B cell (primary cell): Measurements from ENCODE around the gene DIP2A. TPM values are rescaled to one million over a fixed set of nuclear protein-coding genes. Genes with fewer than 3 reads are reported as not detected.

Experiments used
- ATAC-seq: fragments of 200-7000 bp; cut with Tn5 transposase; one replicate; pipeline ENCODE4 v1.10.0; 2021; ENCODE audit warnings: low read depth, mild to moderate bottlenecking, moderate number of reproducible peaks, moderate library complexity
- CTCF ChIA-PET: fragments of 350-600 bp; sonication (Branson Sonifier 250); formaldehyde crosslinking; loops from one replicate; lab custom pipeline; 2021; ENCODE audit warnings: antibody characterized with exemption, inconsistent platforms; lab: Charles Lee
- POLR2A ChIA-PET: fragments of 350-600 bp; sonication (Branson Sonifier 250); formaldehyde crosslinking; loops from one replicate; lab custom pipeline; 2021; ENCODE audit warnings: antibody characterized with exemption; lab: Charles Lee
- DNase-seq: peaks from one replicate; pipeline ENCODE4 v3.0.0; 2013
- H2AFZ ChIP-seq: 2 replicates; pipeline ENCODE4 v1.6.1; 2012; ENCODE audit warnings: mild to moderate bottlenecking, low read depth, low read length; ENCODE audit not compliant: insufficient read depth, poor library complexity, severe bottlenecking
- H3K27ac ChIP-seq, 2 donors: 1 replicate in 1 of 2; 2 replicates in 1 of 2; pipeline ENCODE4 v1.5.1; 2012 to 2013; ENCODE audit warnings: low read length in 2 of 2, mild to moderate bottlenecking in 2 of 2, moderate library complexity in 1 of 2
- H3K27me3 ChIP-seq, 4 experiments: fragments of 200-600 bp in 1 of 4; sonication (generic) in 1 of 4; replicated peaks in 1 of 4; 1 replicate in 2 of 4; 2 replicates in 2 of 4; pipeline versions ENCODE4 v1.6.1 to v1.7.0; 2013 to 2016; ENCODE audit warnings: low read length in 3 of 4, mild to moderate bottlenecking in 2 of 4, mixed read lengths in 1 of 4, moderate library complexity in 1 of 4; ENCODE audit not compliant: insufficient read depth in 4 of 4, control insufficient read depth in 3 of 4; ENCODE audit errors: control extremely low read depth in 1 of 4
- H3K36me3 ChIP-seq, 2 experiments: replicated peaks in 1 of 2; 1 replicate in 1 of 2; 2 replicates in 1 of 2; pipeline versions ENCODE4 v1.6.1 to v1.7.1; 2013; ENCODE audit warnings: low read length in 1 of 2; ENCODE audit not compliant: insufficient read depth in 2 of 2, control insufficient read depth in 1 of 2; ENCODE audit errors: control extremely low read depth in 1 of 2, extremely low read depth in 1 of 2
- H3K4me1 ChIP-seq, 2 donors: fragments of 200-600 bp in 1 of 2; sonication (generic) in 1 of 2; 1 replicate in 1 of 2; 2 replicates in 1 of 2; pipeline versions ENCODE4 v1.5.1 to v1.6.1; 2013 to 2017; ENCODE audit warnings: low read length in 2 of 2; ENCODE audit not compliant: control insufficient read depth in 2 of 2, insufficient read depth in 2 of 2
- H3K4me2 ChIP-seq: replicated peaks from 2 replicates; pipeline ENCODE3; 2012; ENCODE audit warnings: mild to moderate bottlenecking, low read depth, low read length; ENCODE audit not compliant: poor library complexity, severe bottlenecking
- H3K4me3 ChIP-seq, 5 experiments: fragments of 200-600 bp in 1 of 5; sonication (generic) in 1 of 5; 1 replicate in 3 of 5; 2 replicates in 2 of 5; pipeline versions ENCODE4 v1.5.1 to v1.7.0; 2011 to 2016; ENCODE audit warnings: low read length in 4 of 5, mild to moderate bottlenecking in 4 of 5, low read depth in 2 of 5, control low read depth in 1 of 5, moderate library complexity in 1 of 5; ENCODE audit not compliant: insufficient read depth in 1 of 5; ENCODE audit errors: control extremely low read depth in 1 of 5, extremely low read depth in 1 of 5
- H3K79me2 ChIP-seq: fragments of 200-600 bp; sonication (generic); one replicate; pipeline ENCODE4 v1.6.0; 2016; ENCODE audit warnings: low read length; ENCODE audit not compliant: control insufficient read depth, insufficient read depth
- H3K9ac ChIP-seq: fragments of 200-600 bp; sonication (generic); 2 replicates; pipeline ENCODE4 v1.6.1; 2017; ENCODE audit warnings: mild to moderate bottlenecking, low read length, moderate library complexity
- H3K9me3 ChIP-seq, 3 donors: one replicate each; pipeline versions ENCODE4 v1.6.1 to v1.7.1; 2013; ENCODE audit warnings: low read length in 2 of 3; ENCODE audit not compliant: control insufficient read depth in 2 of 3, insufficient read depth in 1 of 3; ENCODE audit errors: control extremely low read depth in 1 of 3
- H4K20me1 ChIP-seq: 2 replicates; pipeline ENCODE4 v1.6.0; 2012; ENCODE audit warnings: mild to moderate bottlenecking, low read length; ENCODE audit not compliant: insufficient read depth, control insufficient read depth, poor library complexity, severe bottlenecking
- H3K27ac Mint-ChIP-seq: one replicate; pipeline ENCODE4 v1.8.0; 2021; ENCODE audit warnings: mixed read lengths
- H3K27me3 Mint-ChIP-seq: one replicate; pipeline ENCODE4 v1.8.0; 2021; ENCODE audit warnings: mixed read lengths
- H3K4me1 Mint-ChIP-seq: one replicate; pipeline ENCODE4 v1.8.0; 2021; ENCODE audit warnings: mixed read lengths
- H3K4me3 Mint-ChIP-seq: one replicate; pipeline ENCODE4 v1.8.0; 2021; ENCODE audit warnings: mixed read lengths
- H3K9me3 Mint-ChIP-seq: one replicate; pipeline ENCODE4 v1.8.0; 2022; ENCODE audit warnings: mixed read lengths; ENCODE audit not compliant: insufficient read depth
- CTCF ChIP-seq: fragments of 200-600 bp; IDR thresholded peaks from one replicate; pipeline ENCODE4 v1.8.0; 2022; ENCODE audit warnings: antibody characterized with exemption, mild to moderate bottlenecking
- EZH2 ChIP-seq: IDR thresholded peaks from 2 replicates; pipeline ENCODE4 v1.6.1; 2012; ENCODE audit warnings: borderline replicate concordance, low read depth, mild to moderate bottlenecking, moderate library complexity, low read length; ENCODE audit not compliant: insufficient read depth, poor library complexity, severe bottlenecking
- WGBS: methylation state at CpG from one replicate; pipeline ENCODE4 v1.1.5; 2013; ENCODE audit warnings: missing lambda C conversion rate; ENCODE audit not compliant: insufficient coverage; 5-methylcytosine and 5-hydroxymethylcytosine counted together
- intact Hi-C: fragments of 100-400 bp; cut with micrococcal nuclease; formaldehyde crosslinking; loops from one replicate; pipeline ENCODE4 v1.10.0; 2022
- polyA plus RNA-seq: library from polyadenylated mRNA; depleted of rRNA; stranded (reverse); fragments of >200 nt; gene quantifications from 2 replicates; pipeline ENCODE4 v1.2.3, GENCODE V29; 2012
- total RNA-seq, 2 donors: library from RNA; stranded (reverse); fragments of 120-200 nt in 1 of 2; gene quantifications; 1 replicate in 1 of 2; 2 replicates in 1 of 2; pipeline versions ENCODE4 v1.2.3 to v1.2.4, GENCODE V29; 2013 to 2022

DIP2A gene
- total and polyA plus RNA-seq, 2 donors (not counting 1 experiment from before 2014, with no cell fraction given) = 40.4 to 59.0 TPM

- Histone ChIP-seq H3K36me3 (peaks cover 1 to 7% of the 10 kb centered on the region in 2 experiments), H3K79me2 (peaks cover 62% of the 10 kb centered on the region), H3K27ac (peak overlapping the region; percentile 79 to 89), H3K27me3 (no peaks in the 10 kb centered on the region), H4K20me1 (peaks cover 5% of the 10 kb centered on the region), H3K4me1 (peaks cover 16 to 23% of the 10 kb centered on the region in 2 donors), H3K9me3 (no peaks in the 10 kb centered on the region), H3K9ac (peak overlapping the region; percentile 93), H3K4me2 (peak overlapping the region; percentile 95), H3K4me3 (peak overlapping the region; percentile 49 to 95 (median 90)), H2AFZ (peak overlapping the region; percentile 97)
- Mint-ChIP-seq H3K27me3 (no peaks in the 10 kb centered on the region), H3K9me3 (no peaks in the 10 kb centered on the region), H3K27ac (peak overlapping the region; percentile 88), H3K4me3 (peak overlapping the region; percentile 88), H3K4me1 (peaks cover 28% of the 10 kb centered on the region)
- WGBS = under 1% methylated on average over 29 of the region's 30 CpGs
- TF ChIP-seq EZH2 = no peak
- TF ChIP-seq CTCF = no peak
- ChIA-PET CTCF (interaction anchor here (0.6 kb wide), 1 partner anchor 10 kb away, joined by 4 read pairs; no protein-coding TSS in a partner anchor), POLR2A (no interaction called here)
- no peak for DNase-seq
- intact Hi-C loops = loop anchor here (1.0 kb wide), 3 partner anchors 134 to 229 kb away; partner anchors contain the start of genes PCNT and YBEY
- ATAC-seq = peak; percentile 3
Measured at GRCh38 chr21:46457801-46458314, 833 bp upstream of the DIP2A start.

- 0% methylated on average over 32 of the region's 36 CpGs for WGBS
Measured at GRCh38 chr21:46459024-46459355, 299 bp downstream of the DIP2A start.

More at GRCh38 chr21:46459024-46459355, 299 bp downstream of the DIP2A start:
- ATAC-seq (no peak), DNase-seq (no peak)
- intact Hi-C loops = no loop called here
- peak overlapping the region; percentile 40 to 94 (median 90) for H3K4me3 ChIP-seq
- ChIA-PET POLR2A (interaction anchor here (0.7 kb wide), 1 partner anchor 176 kb away, joined by 3 read pairs; the partner anchor contains the start of gene PRMT2), CTCF (interaction anchor here (0.7 to 1.3 kb wide), 2 partner anchors 41 to 316 kb away, joined by 3 read pairs; no protein-coding TSS in a partner anchor)
- Mint-ChIP-seq H3K27ac (peak overlapping the region; percentile 82), H3K9me3 (no peaks in the 10 kb centered on the region), H3K27me3 (no peaks in the 10 kb centered on the region), H3K4me1 (peaks cover 29% of the 10 kb centered on the region), H3K4me3 (peak overlapping the region; percentile 86)
- H3K79me2 ChIP-seq = peaks cover 53% of the 10 kb centered on the region
- H3K9ac ChIP-seq = peak overlapping the region; percentile 85
- TF ChIP-seq CTCF = no peak
- no peak for TF ChIP-seq EZH2
- peak overlapping the region; percentile 97 for H2AFZ ChIP-seq
- H3K4me2 ChIP-seq = peak overlapping the region; percentile 91
- H3K9me3 ChIP-seq = no peaks in the 10 kb centered on the region
- H3K36me3 ChIP-seq = peaks cover 3 to 7% of the 10 kb centered on the region in 2 experiments
- H3K27me3 ChIP-seq = no peaks in the 10 kb centered on the region
- H3K4me1 ChIP-seq = peaks cover 16 to 23% of the 10 kb centered on the region in 2 donors
- peaks cover 5% of the 10 kb centered on the region for H4K20me1 ChIP-seq
- peak overlapping the region in 1 of 2 donors; percentile 71 for H3K27ac ChIP-seq
